Panc1 (cell line): ENCODE measurements around the gene DKK1. TPM values are rescaled to one million over a fixed set of nuclear protein-coding genes. Genes with fewer than 3 reads are reported as not detected.

ENCODE experiments used
- ATAC-seq: fragments of 200-7000 bp; cut with Tn5 transposase; 2 replicates; pipeline ENCODE4 v1.9.1; 2020; ENCODE audit warnings: mild to moderate bottlenecking, moderate library complexity
- BruUV-seq: library from RNA; stranded (reverse); fragments of 400-500 nt; replicated peaks from 2 replicates; lab custom pipeline; 2021; lab: Mats Ljungman, UMichigan
- CTCF ChIA-PET: fragments of 300-600 bp; sonication (Branson Sonifier 250); formaldehyde crosslinking; loops from one replicate; lab custom pipeline; 2022; ENCODE audit warnings: antibody characterized with exemption; lab: Charles Lee
- POLR2A ChIA-PET: fragments of 300-600 bp; sonication (Branson Sonifier 250); formaldehyde crosslinking; loops from one replicate; lab custom pipeline; 2022; ENCODE audit warnings: antibody characterized with exemption; lab: Charles Lee
- DNase-seq: peaks from one replicate; pipeline ENCODE4 v3.0.0-alpha.2; 2010; ENCODE audit warnings: low read depth, low spot score
- H3K27ac ChIP-seq: 2 replicates; pipeline ENCODE4 v1.5.1; 2011; ENCODE audit warnings: mild to moderate bottlenecking, low read length, inconsistent platforms
- H3K27me3 ChIP-seq: fragments of 200-500 bp; sonication (Bioruptor generic); 2 replicates; pipeline ENCODE4 v1.6.0; 2014; ENCODE audit warnings: low read length, inconsistent platforms; ENCODE audit not compliant: control insufficient read depth, insufficient read depth
- H3K36me3 ChIP-seq: fragments of 200-500 bp; sonication (Bioruptor generic); 2 replicates; pipeline ENCODE4 v1.5.1; 2014; ENCODE audit warnings: inconsistent platforms, mild to moderate bottlenecking, low read length, moderate library complexity; ENCODE audit not compliant: control insufficient read depth, insufficient read depth
- H3K4me1 ChIP-seq: 2 replicates; pipeline ENCODE4 v1.5.1; 2011; ENCODE audit warnings: inconsistent platforms, mild to moderate bottlenecking, low read length, moderate library complexity; ENCODE audit not compliant: control insufficient read depth, insufficient read depth
- H3K4me3 ChIP-seq, 2 experiments: 2 replicates each; pipeline ENCODE4 v1.5.1; 2011 to 2012; ENCODE audit warnings: low read depth in 2 of 2, low read length in 2 of 2, mild to moderate bottlenecking in 2 of 2, inconsistent platforms in 1 of 2, moderate library complexity in 1 of 2
- H3K9me3 ChIP-seq: fragments of 200-500 bp; sonication (Bioruptor generic); 2 replicates; pipeline ENCODE4 v1.5.1; 2014; ENCODE audit warnings: low read depth, mild to moderate bottlenecking, inconsistent platforms, low read length, moderate library complexity; ENCODE audit not compliant: control insufficient read depth, insufficient read depth
- CTCF ChIP-seq: fragments of 450-650 bp; IDR thresholded peaks from 2 replicates; pipeline ENCODE4 v1.5.1; 2017; ENCODE audit warnings: mild to moderate bottlenecking
- POLR2AphosphoS5 ChIP-seq: IDR thresholded peaks from 2 replicates; pipeline ENCODE4 v1.6.1; 2012; ENCODE audit warnings: mild to moderate bottlenecking, low read depth, low read length, moderate library complexity
- REST ChIP-seq, 2 experiments: IDR thresholded peaks; 2 replicates each; pipeline ENCODE4 v1.6.1; 2011 to 2012; ENCODE audit warnings: low read depth in 2 of 2, control low read depth in 1 of 2, low read length in 1 of 2, mild to moderate bottlenecking in 1 of 2, moderate library complexity in 1 of 2; ENCODE audit not compliant: insufficient read depth in 1 of 2
- SIN3A ChIP-seq: IDR thresholded peaks from 2 replicates; pipeline ENCODE4 v1.6.1; 2012; ENCODE audit warnings: low read depth, mild to moderate bottlenecking, low read length, moderate library complexity, borderline replicate concordance; ENCODE audit not compliant: insufficient read depth
- TCF7L2 ChIP-seq: IDR thresholded peaks from 2 replicates; pipeline ENCODE4 v1.6.1; 2011; ENCODE audit warnings: mild to moderate bottlenecking, low read depth, low read length, inconsistent platforms
- in situ Hi-C: cut with HindIII; loops from 2 replicates; pipeline ENCODE4 v1.10.0; 2016; ENCODE audit warnings: low sequenced_read_pairs, low pct_unique_long_range_greater_than_20kb
- intact Hi-C: fragments of 100-400 bp; cut with micrococcal nuclease; formaldehyde crosslinking; loops from one replicate; pipeline ENCODE4 v1.10.0; 2022; ENCODE audit not compliant: unreplicated experiment
- total RNA-seq: library from RNA; stranded (reverse); gene quantifications from one replicate; pipeline ENCODE4 v1.2.1, GENCODE V29; 2021; ENCODE audit not compliant: unreplicated experiment

Gene DKK1
- total RNA-seq, 1 experiment from 2014 or later, result 563 TPM

GRCh38 chr10:52266858-52267257 lies 47.2 kb upstream of the DKK1 start:
- Histone ChIP-seq H3K36me3 (no peaks in the 10 kb centered on the region), H3K4me3 (no peak overlapping the region), H3K27me3 (no peaks in the 10 kb centered on the region), H3K9me3 (no peaks in the 10 kb centered on the region), H3K4me1 (no peaks in the 10 kb centered on the region), H3K27ac (no peak overlapping the region)
- intact Hi-C loops, result no loop called here
- no TSS peak for BruUV-seq
- DNase-seq, result no peak
- TF ChIP-seq CTCF (no peak), POLR2AphosphoS5 (no peak), TCF7L2 (no peak), REST (IDR thresholded peaks at IDR 0.05; ENCODE audit: insufficient read depth in 1 of 2, low read depth in 2 of 2, low read length in 1 of 2) (no peak), SIN3A (no peak)
- ChIA-PET POLR2A (no interaction called here), CTCF (no interaction called here)
- in situ Hi-C loops, result no loop called here
- no peak for ATAC-seq

- Histone ChIP-seq H3K9me3 (no peaks in the 10 kb centered on the region), H3K27ac (no peak overlapping the region), H3K4me3 (no peak overlapping the region), H3K4me1 (no peaks in the 10 kb centered on the region), H3K36me3 (no peaks in the 10 kb centered on the region), H3K27me3 (no peaks in the 10 kb centered on the region)
- POLR2A ChIA-PET, result no interaction called here
- in situ Hi-C loops (no loop called here), intact Hi-C loops (no loop called here)
- no peak for DNase-seq
- CTCF ChIA-PET, result no interaction called here
- ATAC-seq, result no peak
- BruUV-seq, result no TSS peak
- TF ChIP-seq CTCF, result no peak
- TF ChIP-seq REST (IDR thresholded peaks at IDR 0.05; ENCODE audit: insufficient read depth in 1 of 2, low read depth in 2 of 2, low read length in 1 of 2), result no peak
These were observed 45.3 kb upstream of the DKK1 start for GRCh38 chr10:52268790-52269189.
